Measurements from ENCODE around the gene ZNF429.
"Not testable (repeated sequence)": the region's sequence is repeated elsewhere in the genome, so short reads cannot be mapped to it uniquely, and the experiment has no call there.

Gene ZNF429

DNA sequence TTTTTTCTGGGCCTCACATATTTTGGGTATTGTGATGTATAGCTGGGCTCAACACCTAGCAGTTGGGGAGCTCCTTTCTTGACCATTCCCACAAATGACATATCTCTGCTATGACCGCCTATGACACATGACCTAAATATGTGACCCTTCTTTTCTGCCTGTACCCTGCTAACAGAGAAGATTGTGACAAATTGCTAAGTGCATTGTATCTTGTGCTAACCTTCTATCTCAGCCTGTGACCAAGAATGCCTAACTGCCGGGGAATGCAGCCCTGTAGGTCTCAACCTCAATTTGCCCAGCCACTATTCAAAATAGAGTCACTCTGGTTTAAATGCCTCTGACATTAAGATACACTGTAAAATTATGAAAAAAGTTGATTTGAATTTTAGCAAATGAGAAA, 6.8 kb upstream of the ZNF429 start:
- H3K36me3 ChIP-seq, result no peaks in the 10 kb centered on the region

DNA sequence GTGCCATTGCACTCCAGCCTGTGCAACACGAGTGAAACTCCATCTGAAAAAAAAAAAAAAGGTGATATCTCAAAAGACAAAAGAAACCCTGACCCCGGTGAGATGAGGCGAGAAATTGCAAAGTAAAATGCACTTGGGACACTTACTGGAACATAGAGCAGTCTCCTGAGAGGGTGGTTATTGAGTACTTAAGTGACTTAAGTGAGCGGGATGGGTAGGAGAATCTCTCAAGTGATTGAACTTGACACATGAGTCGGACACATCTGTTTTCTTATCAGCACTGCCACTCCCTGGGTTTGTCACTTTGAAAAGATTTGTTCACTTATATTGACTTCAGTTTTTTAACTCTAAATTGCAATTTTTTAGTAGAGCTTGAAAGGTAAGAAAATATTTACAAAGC, 2.8 kb downstream of the ZNF429 start:
- Histone ChIP-seq H3K27me3 (no peaks in the 10 kb centered on the region), H3K36me3 (peaks cover 7% of the 10 kb centered on the region), H3K9me3 (no peaks in the 10 kb centered on the region; the same call in none of the 2 replicates), H3K4me3 (ENCODE audit: low read depth, low read length) (no peak overlapping the region), H3K4me1 (no peaks in the 10 kb centered on the region)
- no peak for DNase-seq
- TF ChIP-seq, protein P1, sequence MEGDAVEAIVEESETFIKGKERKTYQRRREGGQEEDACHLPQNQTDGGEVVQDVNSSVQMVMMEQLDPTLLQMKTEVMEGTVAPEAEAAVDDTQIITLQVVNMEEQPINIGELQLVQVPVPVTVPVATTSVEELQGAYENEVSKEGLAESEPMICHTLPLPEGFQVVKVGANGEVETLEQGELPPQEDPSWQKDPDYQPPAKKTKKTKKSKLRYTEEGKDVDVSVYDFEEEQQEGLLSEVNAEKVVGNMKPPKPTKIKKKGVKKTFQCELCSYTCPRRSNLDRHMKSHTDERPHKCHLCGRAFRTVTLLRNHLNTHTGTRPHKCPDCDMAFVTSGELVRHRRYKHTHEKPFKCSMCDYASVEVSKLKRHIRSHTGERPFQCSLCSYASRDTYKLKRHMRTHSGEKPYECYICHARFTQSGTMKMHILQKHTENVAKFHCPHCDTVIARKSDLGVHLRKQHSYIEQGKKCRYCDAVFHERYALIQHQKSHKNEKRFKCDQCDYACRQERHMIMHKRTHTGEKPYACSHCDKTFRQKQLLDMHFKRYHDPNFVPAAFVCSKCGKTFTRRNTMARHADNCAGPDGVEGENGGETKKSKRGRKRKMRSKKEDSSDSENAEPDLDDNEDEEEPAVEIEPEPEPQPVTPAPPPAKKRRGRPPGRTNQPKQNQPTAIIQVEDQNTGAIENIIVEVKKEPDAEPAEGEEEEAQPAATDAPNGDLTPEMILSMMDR (IDR thresholded peaks at IDR 0.05; ENCODE audit: low read depth, low read length), result no peak

More for the DNA sequence above, 6.8 kb upstream of the ZNF429 start:
- Histone ChIP-seq H3K9me3 (no peaks in the 10 kb centered on the region), H3K4me1 (no peaks in the 10 kb centered on the region), H3K4me3 (ENCODE audit: low read depth, low read length) (no peak overlapping the region), H3K27me3 (no peaks in the 10 kb centered on the region)
- TF ChIP-seq, protein P1 (IDR thresholded peaks at IDR 0.05; ENCODE audit: low read depth, low read length), result no peak
- no peak for DNase-seq

DNA sequence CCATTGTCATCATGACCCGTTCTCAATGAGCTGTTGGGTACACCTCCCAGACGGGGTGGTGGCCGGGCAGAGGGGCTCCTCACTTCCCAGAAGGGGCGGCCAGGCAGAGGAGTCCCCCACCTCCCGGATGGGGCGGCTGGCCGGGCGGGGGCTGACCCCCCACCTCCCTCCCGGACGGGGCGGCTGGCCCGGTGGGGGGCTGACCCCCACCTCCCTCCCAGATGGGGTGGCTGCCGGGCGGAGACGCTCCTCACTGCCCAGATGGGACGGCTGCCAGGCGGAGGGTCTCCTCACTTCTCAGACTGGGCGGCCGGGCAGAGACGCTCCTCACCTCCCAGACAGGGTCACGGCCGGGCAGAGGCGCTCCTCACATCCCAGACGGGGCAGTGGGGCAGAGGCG, 5.7 kb downstream of the ZNF429 start:
- not testable (repeated sequence) for H3K4me3 ChIP-seq (ENCODE audit: low read depth, low read length); H3K4me1 ChIP-seq; DNase-seq; H3K27me3 ChIP-seq; H3K36me3 ChIP-seq; H3K9me3 ChIP-seq

DNA sequence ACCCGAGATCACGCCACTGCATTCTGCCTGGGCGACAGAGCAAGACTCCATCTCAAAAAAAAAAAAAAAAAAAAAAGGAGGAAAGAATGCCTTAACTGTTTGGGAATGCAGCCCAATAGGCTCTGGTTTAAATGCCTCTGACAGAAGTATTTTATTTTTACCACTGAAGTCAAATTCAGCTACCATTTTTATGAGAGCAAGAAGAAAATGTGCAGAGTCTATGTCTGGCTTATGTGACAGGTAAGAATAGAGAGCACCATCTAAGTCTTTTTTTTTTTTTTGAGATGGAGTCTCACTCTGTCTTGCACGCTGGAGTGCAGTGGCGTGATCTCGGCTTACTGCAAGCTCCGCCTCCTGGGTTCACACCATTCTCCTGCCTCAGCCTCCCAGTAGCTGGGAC, 7.2 kb downstream of the ZNF429 start:
- not testable (repeated sequence) for H3K36me3 ChIP-seq; H3K9me3 ChIP-seq; H3K27me3 ChIP-seq; H3K4me1 ChIP-seq; H3K4me3 ChIP-seq (ENCODE audit: low read depth, low read length); DNase-seq

GRCh38 chr19:21513651-21514050, 8.2 kb downstream of the ZNF429 start:
- no peaks in the 10 kb centered on the region; the same call in none of the 2 replicates for H3K9me3 ChIP-seq
- H3K4me3 ChIP-seq (ENCODE audit: low read depth, low read length), result no peak overlapping the region
- H3K4me1 ChIP-seq, result no peaks in the 10 kb centered on the region
- H3K36me3 ChIP-seq, result peaks cover under 1% of the 10 kb centered on the region; the same call in 1 of the 2 replicates
- TF ChIP-seq, protein P1 (IDR thresholded peaks at IDR 0.05; ENCODE audit: low read depth, low read length), result no peak
- H3K27me3 ChIP-seq, result no peaks in the 10 kb centered on the region
- DNase-seq, result no peak

DNA sequence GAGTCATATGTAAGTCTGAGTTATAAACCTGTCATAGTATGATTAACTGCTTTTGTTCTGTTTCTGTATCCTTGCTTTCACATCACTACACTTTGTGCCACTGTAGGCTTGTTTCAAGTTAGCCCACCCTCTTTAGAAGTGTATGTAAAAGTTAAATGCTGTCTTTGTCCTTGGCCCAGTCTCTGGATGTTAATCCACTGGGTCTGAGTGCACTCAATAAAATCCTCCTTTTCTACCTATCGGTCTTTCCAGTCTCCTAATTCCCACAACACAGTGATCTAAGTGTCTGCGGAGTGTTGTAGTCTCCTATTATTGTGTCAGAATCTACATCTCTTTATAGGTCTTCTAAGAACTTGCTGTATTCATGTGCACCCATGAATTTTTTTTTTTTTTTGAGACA, 14.1 kb downstream of the ZNF429 start:
- Histone ChIP-seq H3K27me3 (no peaks in the 10 kb centered on the region), H3K9me3 (peaks cover 3% of the 10 kb centered on the region), H3K4me1 (no peaks in the 10 kb centered on the region), H3K4me3 (ENCODE audit: low read depth, low read length) (no peak overlapping the region), H3K36me3 (peaks cover 18% of the 10 kb centered on the region)
- TF ChIP-seq, protein P1 (IDR thresholded peaks at IDR 0.05; ENCODE audit: low read depth, low read length), result no peak
- DNase-seq, result no peak

GRCh38 chr19:21532904-21533303, 27.5 kb downstream of the ZNF429 start:
- TF ChIP-seq, protein P1 (IDR thresholded peaks at IDR 0.05; ENCODE audit: low read depth, low read length), result no peak
- no peaks in the 10 kb centered on the region for H3K4me1 ChIP-seq
- H3K27me3 ChIP-seq, result no peaks in the 10 kb centered on the region
- peaks cover 6% of the 10 kb centered on the region for H3K36me3 ChIP-seq
- no peaks in the 10 kb centered on the region for H3K9me3 ChIP-seq
- no peak overlapping the region for H3K4me3 ChIP-seq (ENCODE audit: low read depth, low read length)
- DNase-seq, result no peak

- not testable (repeated sequence) for H3K27me3 ChIP-seq; H3K4me3 ChIP-seq (ENCODE audit: low read depth, low read length); H3K36me3 ChIP-seq; H3K4me1 ChIP-seq; H3K9me3 ChIP-seq; DNase-seq
These were observed 31.4 kb downstream of the ZNF429 start for GRCh38 chr19:21536741-21537290.
